Osteoblast (primary cell): Measurements from ENCODE around the gene ITGA3. TPM values are rescaled to one million over a fixed set of nuclear protein-coding genes. Genes with fewer than 3 reads are reported as not detected.
A peak's percentile ranks its signal among the peaks of the same experiment; 100 is the strongest.

ENCODE experiments used
- DNase-seq: peaks from one replicate; pipeline ENCODE4 v3.0.0; 2011; ENCODE audit warnings: low spot score, mixed read lengths; ENCODE audit not compliant: insufficient read length; ENCODE audit errors: missing footprints
- H2AFZ ChIP-seq: 2 replicates; pipeline ENCODE4 v1.6.0; 2011; ENCODE audit warnings: mild to moderate bottlenecking, low read length
- H3K27ac ChIP-seq: 2 replicates; pipeline ENCODE4 v1.5.1; 2011; ENCODE audit warnings: mild to moderate bottlenecking, low read depth, low read length, moderate library complexity
- H3K27me3 ChIP-seq: 2 replicates; pipeline ENCODE4 v1.6.0; 2012; ENCODE audit warnings: mild to moderate bottlenecking, control low read depth, inconsistent platforms, low read length, moderate library complexity; ENCODE audit not compliant: insufficient read depth
- H3K36me3 ChIP-seq: 2 replicates; pipeline ENCODE4 v1.5.1; 2011; ENCODE audit warnings: mild to moderate bottlenecking, low read length, control low read depth, moderate library complexity; ENCODE audit not compliant: insufficient read depth
- H3K4me1 ChIP-seq: 2 replicates; pipeline ENCODE4 v1.5.1; 2011; ENCODE audit warnings: mild to moderate bottlenecking, low read length, control low read depth, moderate library complexity; ENCODE audit not compliant: insufficient read depth
- H3K4me2 ChIP-seq: 2 replicates; pipeline ENCODE4 v1.6.0; 2011; ENCODE audit warnings: mild to moderate bottlenecking, low read length; ENCODE audit not compliant: insufficient read depth
- H3K4me3 ChIP-seq: fragments of 200-600 bp; sonication (generic); 3 replicates; pipeline ENCODE4 v1.5.1; 2012; ENCODE audit warnings: mild to moderate bottlenecking, low read length, inconsistent platforms; ENCODE audit not compliant: insufficient read depth
- H3K79me2 ChIP-seq: 2 replicates; pipeline ENCODE4 v1.6.0; 2012; ENCODE audit warnings: mild to moderate bottlenecking, low read length, control low read depth, inconsistent platforms; ENCODE audit not compliant: insufficient read depth
- H3K9me3 ChIP-seq: 2 replicates; pipeline ENCODE4 v1.5.1; 2011; ENCODE audit warnings: low read depth, low read length, control low read depth
- H4K20me1 ChIP-seq: 2 replicates; pipeline ENCODE4 v1.6.0; 2012; ENCODE audit warnings: mild to moderate bottlenecking, low read length, control low read depth; ENCODE audit not compliant: insufficient read depth
- total RNA-seq: library from RNA; depleted of rRNA; stranded (reverse); fragments of >200 nt; gene quantifications from 2 replicates; pipeline ENCODE4 v1.2.3, GENCODE V29; 2012
- TF ChIP-seq, protein P1 (sequence below): IDR thresholded peaks from 2 replicates; pipeline ENCODE4 v1.5.1; 2011; ENCODE audit warnings: mild to moderate bottlenecking, low read depth, low read length, moderate library complexity; ENCODE audit errors: extremely low read depth

Gene ITGA3
- total RNA-seq, 1 donor: 81.4 TPM

DNA sequence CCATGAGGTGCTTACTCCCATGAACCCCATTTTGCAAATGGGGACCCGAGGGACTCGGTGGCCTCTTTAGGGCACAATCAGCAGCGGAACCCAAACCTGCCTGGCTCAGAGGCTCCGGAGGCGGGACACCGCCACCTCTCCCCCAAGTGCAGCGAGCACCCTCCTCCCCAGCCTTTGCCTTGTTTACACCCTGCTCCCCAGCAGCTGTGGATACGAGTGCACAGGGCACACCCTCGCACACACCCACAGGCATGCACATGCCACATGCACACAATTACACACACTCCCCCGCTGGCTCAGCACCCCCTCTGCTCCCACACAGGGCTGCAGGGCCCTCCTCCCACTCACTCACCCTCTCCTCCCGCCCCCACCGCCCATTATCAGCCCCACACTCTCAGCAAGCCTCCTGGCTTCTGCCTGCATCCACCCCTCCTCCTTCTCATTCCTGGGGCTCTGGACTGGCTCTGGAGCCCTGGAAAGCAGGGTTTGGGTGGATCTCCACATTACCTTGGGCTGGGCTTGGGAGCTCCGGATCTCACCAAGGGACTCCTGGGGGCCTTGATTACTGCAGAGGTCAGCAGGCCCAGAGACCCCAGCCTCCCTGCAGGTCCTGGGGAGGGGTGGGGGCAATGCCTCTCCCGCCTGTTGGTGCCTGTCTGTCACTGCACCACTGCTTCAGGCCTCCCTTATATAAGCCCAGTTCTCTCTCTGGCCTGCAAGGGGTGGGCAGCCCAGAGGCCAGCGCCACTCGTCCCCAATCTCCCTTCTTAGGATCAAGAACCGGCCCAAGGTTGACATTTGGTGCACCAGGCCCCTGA, 45.6 kb downstream of the ITGA3 start:
- H3K27me3 ChIP-seq: no peaks in the 10 kb centered on the region
- peak; percentile 88 for DNase-seq
- H3K4me2 ChIP-seq: peak overlapping the region; percentile 3
- no peak overlapping the region for H3K27ac ChIP-seq
- peaks cover 32% of the 10 kb centered on the region for H3K4me1 ChIP-seq
- H3K4me3 ChIP-seq: no peak overlapping the region
- H3K79me2 ChIP-seq: peaks cover 5% of the 10 kb centered on the region
- H3K9me3 ChIP-seq: no peaks in the 10 kb centered on the region
- H2AFZ ChIP-seq: no peak overlapping the region
- H3K36me3 ChIP-seq: peaks cover 24% of the 10 kb centered on the region
- TF ChIP-seq, protein P1, sequence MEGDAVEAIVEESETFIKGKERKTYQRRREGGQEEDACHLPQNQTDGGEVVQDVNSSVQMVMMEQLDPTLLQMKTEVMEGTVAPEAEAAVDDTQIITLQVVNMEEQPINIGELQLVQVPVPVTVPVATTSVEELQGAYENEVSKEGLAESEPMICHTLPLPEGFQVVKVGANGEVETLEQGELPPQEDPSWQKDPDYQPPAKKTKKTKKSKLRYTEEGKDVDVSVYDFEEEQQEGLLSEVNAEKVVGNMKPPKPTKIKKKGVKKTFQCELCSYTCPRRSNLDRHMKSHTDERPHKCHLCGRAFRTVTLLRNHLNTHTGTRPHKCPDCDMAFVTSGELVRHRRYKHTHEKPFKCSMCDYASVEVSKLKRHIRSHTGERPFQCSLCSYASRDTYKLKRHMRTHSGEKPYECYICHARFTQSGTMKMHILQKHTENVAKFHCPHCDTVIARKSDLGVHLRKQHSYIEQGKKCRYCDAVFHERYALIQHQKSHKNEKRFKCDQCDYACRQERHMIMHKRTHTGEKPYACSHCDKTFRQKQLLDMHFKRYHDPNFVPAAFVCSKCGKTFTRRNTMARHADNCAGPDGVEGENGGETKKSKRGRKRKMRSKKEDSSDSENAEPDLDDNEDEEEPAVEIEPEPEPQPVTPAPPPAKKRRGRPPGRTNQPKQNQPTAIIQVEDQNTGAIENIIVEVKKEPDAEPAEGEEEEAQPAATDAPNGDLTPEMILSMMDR: no peak
- peaks cover 25% of the 10 kb centered on the region for H4K20me1 ChIP-seq

DNA sequence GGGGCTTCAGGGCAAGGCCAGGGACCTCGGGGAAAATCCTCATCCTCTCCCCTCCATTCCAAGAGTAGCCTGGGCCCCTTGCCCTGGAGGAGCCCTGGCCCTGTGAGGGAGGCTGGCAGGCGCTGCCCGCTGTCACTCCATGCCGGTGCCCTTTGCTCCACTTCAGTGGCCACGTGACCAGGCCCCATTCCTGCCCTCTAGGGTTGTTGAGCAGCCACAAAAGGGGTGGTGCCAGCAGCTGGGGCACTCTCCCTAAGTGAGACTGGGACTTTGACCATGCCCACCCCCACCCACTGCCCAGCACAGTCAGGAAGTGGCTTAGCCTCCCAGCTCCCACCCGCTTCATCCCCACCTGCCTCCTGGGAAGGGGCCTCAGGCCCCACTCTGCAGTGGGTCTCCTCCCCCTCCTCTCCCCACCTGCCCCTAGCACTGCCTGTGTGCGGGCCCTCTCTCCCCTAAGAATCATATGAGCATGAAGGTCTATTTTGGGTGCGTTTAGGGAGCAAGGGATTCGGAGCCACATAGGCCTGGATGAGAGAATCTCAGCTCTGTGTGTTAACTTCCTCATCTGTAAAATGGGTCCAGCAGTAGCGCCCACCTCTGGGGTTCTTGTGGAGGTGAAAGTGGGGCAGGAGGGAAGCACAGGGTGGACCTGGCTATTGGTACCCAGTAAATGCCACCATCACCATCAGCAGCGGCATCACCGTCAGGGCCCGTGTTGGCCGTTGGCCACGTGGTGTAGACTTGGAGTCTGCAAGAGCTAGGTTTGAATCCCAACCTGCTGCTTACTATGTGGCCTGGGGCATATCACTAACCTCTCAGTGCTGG, 46.5 kb downstream of the ITGA3 start:
- Histone ChIP-seq H3K27ac (no peak overlapping the region), H3K9me3 (no peaks in the 10 kb centered on the region), H3K27me3 (no peaks in the 10 kb centered on the region), H3K79me2 (peaks cover 5% of the 10 kb centered on the region), H4K20me1 (peaks cover 25% of the 10 kb centered on the region), H3K36me3 (peaks cover 23% of the 10 kb centered on the region), H3K4me3 (no peak overlapping the region), H3K4me1 (peaks cover 30% of the 10 kb centered on the region), H2AFZ (no peak overlapping the region), H3K4me2 (peak overlapping the region; percentile 3)
- DNase-seq: peak; percentile 86
- TF ChIP-seq, protein P1: no peak

DNA sequence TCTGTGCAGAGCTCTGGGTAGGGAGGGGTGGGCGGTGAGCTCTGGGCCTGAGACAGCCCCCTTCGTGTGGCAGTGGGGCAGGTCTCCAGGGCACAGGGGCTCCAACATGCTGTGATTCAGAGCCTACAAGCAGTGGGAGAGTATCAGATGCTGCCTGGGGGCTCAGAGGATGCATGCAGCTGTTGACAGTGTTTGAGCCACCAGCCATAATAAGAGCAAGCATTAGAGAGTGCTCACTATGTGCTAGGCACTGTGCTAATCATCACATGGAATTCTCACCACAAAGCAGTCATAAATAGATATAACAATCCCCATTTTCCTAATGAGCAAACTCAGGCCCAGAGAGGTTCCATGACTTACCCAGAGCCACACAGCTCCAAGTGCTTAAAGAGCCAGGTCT, 47.3 kb downstream of the ITGA3 start:
- TF ChIP-seq, protein P1: no peak
- Histone ChIP-seq H3K27me3 (no peaks in the 10 kb centered on the region), H3K36me3 (peaks cover 15% of the 10 kb centered on the region), H3K79me2 (peaks cover 5% of the 10 kb centered on the region), H3K27ac (no peak overlapping the region), H3K9me3 (no peaks in the 10 kb centered on the region), H4K20me1 (peaks cover 28% of the 10 kb centered on the region), H3K4me3 (no peak overlapping the region), H3K4me2 (no peak overlapping the region), H3K4me1 (peaks cover 39% of the 10 kb centered on the region), H2AFZ (no peak overlapping the region)
- DNase-seq: peak; percentile 53

DNA sequence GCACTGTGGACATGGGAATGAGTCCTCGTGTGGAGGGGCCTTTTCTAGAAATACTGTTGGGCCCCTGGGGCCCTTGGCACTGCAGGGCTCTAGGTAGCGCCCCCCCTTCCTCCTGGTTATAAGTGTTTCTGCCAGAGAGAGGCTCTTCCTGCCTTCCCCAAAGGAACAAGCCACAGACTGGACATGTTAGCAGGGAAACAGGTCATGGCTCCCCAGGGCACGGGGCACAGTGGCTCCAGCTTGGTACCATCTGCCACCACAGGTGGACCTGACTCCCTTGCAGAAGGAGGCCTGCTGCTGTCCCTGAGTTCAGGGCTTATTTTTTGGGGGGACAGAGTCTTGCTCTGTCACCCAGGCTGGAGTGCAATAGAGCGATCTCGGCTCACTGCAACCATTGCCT, 48.0 kb downstream of the ITGA3 start:
- Histone ChIP-seq H3K27ac (no peak overlapping the region), H2AFZ (no peak overlapping the region), H3K9me3 (no peaks in the 10 kb centered on the region), H4K20me1 (peaks cover 28% of the 10 kb centered on the region), H3K4me3 (no peak overlapping the region), H3K4me2 (no peak overlapping the region), H3K27me3 (no peaks in the 10 kb centered on the region), H3K4me1 (peaks cover 40% of the 10 kb centered on the region), H3K36me3 (peaks cover 10% of the 10 kb centered on the region), H3K79me2 (peaks cover 5% of the 10 kb centered on the region)
- TF ChIP-seq, protein P1: no peak
- DNase-seq: peak; percentile 69
